Stimulated activated CD8-positive, alpha-beta memory T cell treated with anti-CD3 and anti-CD28 coated beads, Interleukin-12 subunit alpha, Interleukin-12 subunit beta, amount 100 ng/mL, for 4 hours (primary cell): ENCODE results near the gene PIM3.

Source experiments
- DNase-seq: peaks from one replicate; pipeline ENCODE4 v3.0.0-alpha.2; 2020; ENCODE audit warnings: low read depth

PIM3 gene

DNA sequence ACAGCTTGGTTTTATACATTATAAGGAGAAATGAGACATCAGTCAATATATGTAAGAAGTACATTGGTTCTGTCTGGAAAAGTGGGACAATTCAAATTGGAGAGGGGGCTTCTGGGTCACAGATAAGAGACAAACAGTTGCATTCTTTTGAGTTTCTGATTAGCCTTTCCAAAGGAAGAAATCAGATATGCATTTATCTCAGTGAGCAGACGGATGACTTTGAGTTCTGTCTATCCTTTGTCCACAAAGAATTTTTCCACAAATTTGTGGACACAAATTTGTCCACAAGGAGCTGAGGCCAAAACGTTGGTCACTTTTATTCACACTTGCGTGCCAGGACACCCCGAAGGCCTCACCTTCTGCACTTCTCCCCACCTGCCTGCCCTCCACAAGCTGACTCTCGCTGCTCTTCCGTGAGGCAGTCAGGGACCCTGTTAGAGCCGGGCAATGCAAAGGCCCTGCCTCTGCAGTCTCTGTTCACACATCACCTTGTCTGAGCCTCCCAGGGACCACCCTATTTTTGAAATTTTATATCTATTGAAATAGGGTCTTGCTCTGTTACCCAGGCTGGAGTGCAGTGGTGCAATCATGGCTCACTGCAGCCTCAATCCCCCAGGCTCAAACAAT, 31.4 kb downstream of the PIM3 start:
- no peak for DNase-seq

GRCh38 chr22:49992921-49993648, 32.5 kb downstream of the PIM3 start:
- peak; percentile 61 for DNase-seq

GRCh38 chr22:49993649-49994360, 33.2 kb downstream of the PIM3 start:
- DNase-seq: no peak

DNA sequence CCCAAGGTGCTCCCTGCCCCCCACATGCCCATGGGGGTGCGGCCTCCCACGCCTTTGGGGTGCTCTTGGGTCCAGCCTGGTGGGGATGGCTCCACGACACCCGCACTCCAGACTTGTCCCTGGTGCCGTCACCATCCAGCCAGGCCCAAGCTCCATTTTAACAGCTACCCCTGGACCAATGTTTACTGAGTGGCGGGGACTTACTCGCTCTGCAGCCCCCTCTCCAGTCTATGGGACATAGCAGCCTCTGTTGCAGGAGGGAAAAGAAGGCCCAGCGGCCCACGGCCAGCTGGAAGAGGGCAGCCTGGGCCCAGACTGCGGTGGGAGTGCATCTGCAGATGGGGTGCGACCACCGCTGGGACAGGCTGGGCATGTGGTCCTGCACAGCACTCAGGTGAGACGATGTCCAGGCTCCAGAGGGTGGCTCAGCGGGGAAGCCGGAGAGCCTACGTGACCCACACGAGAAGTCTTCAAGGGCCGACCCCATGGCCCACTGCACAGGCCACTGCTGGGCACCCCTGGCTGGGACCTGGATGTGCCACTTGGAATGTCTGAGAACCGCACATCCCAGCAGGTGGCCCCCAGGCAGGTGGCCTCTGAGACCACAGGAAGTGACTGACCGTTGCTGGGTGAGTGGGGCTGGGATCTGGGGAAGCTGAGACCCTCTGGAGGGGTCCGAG, 33.9 kb downstream of the PIM3 start:
- DNase-seq: no peak

- no peak for DNase-seq
Observed at GRCh38 chr22:49995041-49995360, 34.4 kb downstream of the PIM3 start.

DNA sequence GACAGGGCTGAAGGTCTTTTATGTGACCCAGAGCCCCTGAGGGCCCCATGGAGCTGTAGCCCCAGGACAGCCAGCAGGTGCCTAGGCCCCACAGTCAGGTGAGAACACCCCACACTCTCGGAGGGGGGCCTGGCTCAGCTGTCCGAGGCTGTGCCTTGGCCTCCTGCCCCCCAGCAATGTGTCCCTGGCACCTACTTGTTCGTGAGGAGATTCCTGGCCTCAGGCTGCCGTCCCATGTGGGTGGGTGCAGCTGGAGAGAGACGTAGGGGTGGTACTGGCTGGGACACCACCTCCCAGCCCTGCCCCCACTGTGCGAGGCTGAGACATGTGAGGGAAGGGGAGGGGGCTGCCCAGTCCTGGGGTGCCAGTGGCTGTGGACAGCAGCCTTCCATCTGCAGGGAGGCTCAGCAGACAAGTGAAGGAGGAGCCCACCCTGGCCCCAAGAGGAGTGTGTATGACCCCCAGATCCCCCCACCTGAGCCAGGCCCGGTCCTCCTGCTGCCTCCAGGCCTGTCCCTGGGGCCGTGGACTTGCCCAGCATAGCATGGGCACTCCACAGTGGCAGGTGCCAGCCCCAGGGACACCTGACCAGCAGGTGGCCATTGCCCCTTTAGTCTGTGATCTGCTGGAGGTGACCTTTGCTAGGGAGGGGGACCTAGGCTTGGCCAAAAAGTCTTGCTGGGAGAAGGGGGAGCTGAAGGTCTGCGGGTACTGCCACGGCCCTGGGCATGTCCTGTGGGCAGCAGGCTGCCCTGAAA, 35.0 kb downstream of the PIM3 start:
- no peak for DNase-seq

DNA sequence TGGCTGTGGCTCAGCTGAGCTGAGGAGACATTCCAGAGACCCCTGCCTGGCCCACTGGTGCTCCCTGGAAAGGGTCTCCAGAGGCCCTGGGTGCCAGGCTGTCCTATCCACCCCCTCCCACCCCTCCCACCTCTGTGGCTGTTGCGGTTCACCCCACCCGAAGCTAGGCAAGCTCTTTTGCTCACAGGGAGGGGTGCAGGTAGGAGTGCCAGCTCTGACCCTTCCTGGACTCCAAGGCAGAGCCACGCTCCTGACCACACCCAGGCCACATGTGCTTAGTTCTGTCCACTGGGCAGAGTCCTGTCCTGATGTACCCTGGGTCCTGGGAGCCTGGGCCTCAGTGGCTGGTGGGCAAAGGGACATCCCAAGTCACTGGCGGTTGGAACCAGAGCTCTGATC, 35.5 kb downstream of the PIM3 start:
- DNase-seq: no peak

DNA sequence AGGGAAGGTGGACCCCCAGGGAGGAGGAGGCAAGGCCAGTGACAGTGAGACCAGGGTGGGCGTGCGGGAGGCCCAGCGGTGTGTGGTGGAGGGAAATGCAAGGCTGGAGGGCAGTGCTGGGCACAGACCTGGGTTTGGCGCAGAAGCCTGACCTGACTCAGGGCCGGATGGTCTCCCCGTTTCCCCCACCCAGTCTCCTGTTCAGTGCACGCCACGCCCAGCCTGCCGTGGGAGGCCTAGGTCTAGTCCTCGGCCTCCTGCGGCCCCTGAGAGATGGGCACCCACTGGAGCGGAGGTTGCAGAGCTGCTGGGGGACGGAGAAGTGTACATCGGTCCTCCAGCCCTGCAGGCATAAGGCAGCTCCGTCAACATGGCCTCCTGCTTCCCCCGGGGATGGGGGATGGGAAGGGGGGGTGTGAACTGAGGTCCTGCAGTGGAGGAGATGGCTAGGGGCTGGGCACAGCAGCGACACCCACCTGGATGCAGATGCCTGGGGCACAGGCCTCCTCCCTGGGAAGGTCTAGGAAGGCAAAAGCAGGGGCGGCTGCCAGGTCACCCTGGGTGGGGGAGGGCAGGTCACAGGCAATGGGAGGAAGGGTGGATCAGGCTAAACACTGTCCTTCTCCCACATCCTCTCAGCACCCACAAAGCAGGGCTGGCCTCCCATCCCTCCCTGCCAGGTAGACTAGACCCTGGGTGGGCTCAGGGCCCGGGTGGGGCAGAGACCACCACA, 36.1 kb downstream of the PIM3 start:
- DNase-seq: no peak

GRCh38 chr22:49997251-49997599, 36.7 kb downstream of the PIM3 start:
- no peak for DNase-seq

DNA sequence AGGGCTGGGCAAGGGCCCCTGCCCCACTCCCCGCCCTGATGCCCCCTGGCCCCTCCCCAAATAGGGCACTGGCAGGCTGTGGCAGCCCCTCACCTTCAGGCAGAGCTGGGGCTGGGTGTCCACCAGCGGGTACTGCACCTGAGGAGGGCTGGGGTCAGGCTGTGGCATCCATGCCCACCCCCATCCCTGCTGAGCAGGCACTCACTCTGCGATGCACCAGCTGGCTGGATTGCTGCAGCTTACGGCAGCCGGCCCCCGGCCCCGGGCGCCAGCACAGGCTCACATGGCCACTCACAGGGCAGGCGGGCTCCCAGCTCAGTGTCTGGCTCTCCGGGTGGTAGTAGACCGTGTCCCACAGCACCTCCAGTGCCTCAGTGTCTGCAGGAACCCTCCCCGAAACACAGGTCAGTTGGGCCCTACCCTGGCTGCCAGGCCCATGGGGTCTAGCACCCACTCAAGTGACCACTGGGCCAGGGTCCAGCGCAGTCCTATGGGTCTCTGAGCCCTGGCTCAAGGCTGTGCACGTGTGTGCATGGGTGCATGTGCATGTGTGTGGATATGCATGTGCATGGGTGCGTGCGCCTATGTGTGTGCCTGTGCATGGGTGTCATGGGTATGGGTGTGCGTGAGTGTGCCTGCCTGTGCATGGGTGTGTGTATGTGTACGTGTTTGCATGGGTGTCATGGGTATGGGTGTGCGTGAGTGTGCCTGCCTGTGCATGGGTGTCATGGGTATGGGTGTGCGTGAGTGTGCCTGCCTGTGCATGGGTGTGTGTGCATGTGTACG, 37.6 kb downstream of the PIM3 start:
- DNase-seq: no peak

DNA sequence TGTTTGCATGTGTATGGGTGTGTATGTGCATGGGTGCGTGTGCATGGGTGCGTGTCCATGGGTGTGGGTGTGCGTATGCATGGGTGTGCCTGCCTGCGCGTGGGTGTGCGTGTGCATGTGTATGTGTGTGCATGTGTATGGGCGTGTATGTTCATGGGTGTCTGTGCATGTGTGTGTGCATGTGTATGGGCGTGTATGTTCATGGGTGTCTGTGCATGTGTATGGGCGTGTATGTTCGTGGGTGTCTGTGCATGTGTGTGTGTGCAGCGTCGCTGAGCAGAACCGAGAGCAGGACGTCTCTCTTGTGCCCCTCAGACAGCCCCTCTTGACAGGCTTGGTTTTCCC, 38.1 kb downstream of the PIM3 start:
- DNase-seq: no peak

GRCh38 chr22:49999063-49999945, 38.7 kb downstream of the PIM3 start:
- no peak for DNase-seq

DNA sequence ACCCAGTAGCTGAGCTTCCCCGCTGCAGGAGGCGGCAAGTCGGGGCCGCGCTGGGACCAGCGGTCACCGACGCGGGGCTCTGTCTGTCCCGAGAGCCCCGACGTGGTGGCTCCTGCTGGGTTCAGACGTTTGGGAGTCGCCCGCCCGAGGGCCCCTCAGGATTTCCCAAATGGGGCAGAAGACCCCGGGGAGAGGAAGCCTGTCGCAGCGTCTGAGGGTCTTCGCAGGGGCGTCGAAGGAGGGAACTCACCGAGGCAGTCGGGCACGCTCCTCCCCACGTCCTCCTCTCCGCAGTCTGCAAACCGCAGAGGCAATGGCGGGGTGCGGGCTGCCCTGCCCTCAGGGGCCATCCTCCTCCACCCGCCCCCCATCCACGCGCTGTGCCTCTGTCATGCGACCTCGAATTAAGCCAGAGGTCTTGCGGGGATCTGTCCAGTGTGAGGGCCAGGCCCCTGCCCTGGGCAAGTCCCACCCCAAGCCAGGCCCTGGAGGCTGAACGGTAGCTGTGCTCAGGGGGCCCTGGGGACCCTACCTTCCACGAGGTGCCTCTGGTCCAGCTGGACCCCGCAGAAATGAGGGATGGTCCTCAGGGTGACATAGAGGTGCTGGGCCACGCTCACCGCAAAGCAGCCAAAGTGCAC, 39.5 kb downstream of the PIM3 start:
- DNase-seq: no peak

- DNase-seq: no peak
Observed at GRCh38 chr22:50000587-50001387, 40.2 kb downstream of the PIM3 start.

GRCh38 chr22:50001388-50002231, 41.0 kb downstream of the PIM3 start:
- no peak for DNase-seq

DNA sequence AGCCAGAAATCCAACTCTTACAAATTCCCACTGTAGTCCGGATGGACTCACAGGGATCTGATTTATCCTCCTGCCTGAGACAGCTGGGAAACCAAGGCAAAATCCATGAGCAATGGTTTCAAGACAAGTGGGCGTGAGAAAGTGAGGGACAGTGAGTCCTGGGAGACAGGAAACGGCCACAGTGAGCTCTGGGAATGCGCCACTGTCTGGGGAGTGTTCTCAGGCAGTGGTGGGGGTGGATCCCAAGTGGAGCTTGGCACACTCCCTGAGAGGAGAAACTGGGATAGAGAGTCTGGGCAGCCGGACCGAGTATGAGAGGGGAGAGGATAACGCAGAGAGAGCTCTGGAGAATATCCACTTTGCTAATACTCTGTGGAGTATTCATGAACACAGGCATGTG, 42.2 kb downstream of the PIM3 start:
- DNase-seq: no peak

DNA sequence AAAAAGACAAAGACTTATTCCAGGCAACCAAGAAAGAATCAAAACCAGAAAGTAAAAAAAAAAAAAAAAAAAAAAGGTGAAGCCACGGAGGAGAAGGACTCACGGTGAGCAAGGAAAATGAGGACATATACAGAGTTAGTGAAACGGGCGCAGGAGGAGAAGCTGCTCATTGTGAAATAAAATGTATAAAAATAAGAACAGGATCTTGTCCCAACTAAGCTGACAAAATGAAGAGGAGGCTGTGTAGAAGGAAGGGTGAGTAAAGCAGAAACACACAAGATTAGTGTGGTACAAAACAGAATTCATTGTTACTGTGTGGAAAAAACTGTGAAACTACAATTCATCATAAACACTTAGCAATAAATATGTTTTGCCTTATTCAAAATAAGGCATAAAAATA, 44.3 kb downstream of the PIM3 start:
- no peak for DNase-seq
